Activated T-cell treated with anti-CD3 and anti-CD28 coated beads, Interleukin-2, amount 50 U/mL, for 72 hours (primary cell): Measurements from ENCODE around the gene NPAS4. TPM values are rescaled to one million over a fixed set of nuclear protein-coding genes. Genes with fewer than 3 reads are reported as not detected.
"Not testable (repeated sequence)": the region's sequence is repeated elsewhere in the genome, so short reads cannot be mapped to it uniquely, and the experiment has no call there.

ENCODE experiments used
- ATAC-seq, 2 donors: fragments of 150-1000 bp; cut with Tn5 transposase; replicated peaks in 1 of 2; 2 replicates each; pipeline ENCODE4 v1.10.0; 2021; ENCODE audit warnings: moderate library complexity in 2 of 2, mild to moderate bottlenecking in 1 of 2
- DNase-seq, 2 donors: peaks; one replicate each; pipeline ENCODE4 v3.0.0; 2021 to 2022; ENCODE audit warnings: mixed read lengths in 1 of 2
- H3K27ac Mint-ChIP-seq: one replicate; pipeline ENCODE4 v1.8.0; 2022; ENCODE audit warnings: mild to moderate bottlenecking, moderate library complexity, mixed read lengths
- H3K27me3 Mint-ChIP-seq: one replicate; pipeline ENCODE4 v1.8.0; 2022; ENCODE audit warnings: low read depth, mixed read lengths
- H3K36me3 Mint-ChIP-seq, 2 donors: one replicate each; pipeline ENCODE4 v1.8.0; 2022; ENCODE audit warnings: mixed read lengths in 2 of 2, mild to moderate bottlenecking in 1 of 2; ENCODE audit not compliant: insufficient read depth in 2 of 2
- H3K4me1 Mint-ChIP-seq: one replicate; pipeline ENCODE4 v1.8.0; 2022; ENCODE audit warnings: low read depth, mixed read lengths
- H3K4me3 Mint-ChIP-seq, 2 donors: one replicate each; pipeline ENCODE4 v1.8.0; 2022; ENCODE audit warnings: mild to moderate bottlenecking in 2 of 2, mixed read lengths in 2 of 2, moderate library complexity in 2 of 2
- H3K9me3 Mint-ChIP-seq, 2 donors: one replicate each; pipeline ENCODE4 v1.8.0; 2022; ENCODE audit warnings: mixed read lengths in 2 of 2
- total RNA-seq, 2 donors: library from RNA; stranded (reverse); gene quantifications; one replicate each; pipeline ENCODE4 v1.2.3, GENCODE V29; 2022

Gene NPAS4
- total RNA-seq, 2 donors from 2014 or later, result not detected

DNA sequence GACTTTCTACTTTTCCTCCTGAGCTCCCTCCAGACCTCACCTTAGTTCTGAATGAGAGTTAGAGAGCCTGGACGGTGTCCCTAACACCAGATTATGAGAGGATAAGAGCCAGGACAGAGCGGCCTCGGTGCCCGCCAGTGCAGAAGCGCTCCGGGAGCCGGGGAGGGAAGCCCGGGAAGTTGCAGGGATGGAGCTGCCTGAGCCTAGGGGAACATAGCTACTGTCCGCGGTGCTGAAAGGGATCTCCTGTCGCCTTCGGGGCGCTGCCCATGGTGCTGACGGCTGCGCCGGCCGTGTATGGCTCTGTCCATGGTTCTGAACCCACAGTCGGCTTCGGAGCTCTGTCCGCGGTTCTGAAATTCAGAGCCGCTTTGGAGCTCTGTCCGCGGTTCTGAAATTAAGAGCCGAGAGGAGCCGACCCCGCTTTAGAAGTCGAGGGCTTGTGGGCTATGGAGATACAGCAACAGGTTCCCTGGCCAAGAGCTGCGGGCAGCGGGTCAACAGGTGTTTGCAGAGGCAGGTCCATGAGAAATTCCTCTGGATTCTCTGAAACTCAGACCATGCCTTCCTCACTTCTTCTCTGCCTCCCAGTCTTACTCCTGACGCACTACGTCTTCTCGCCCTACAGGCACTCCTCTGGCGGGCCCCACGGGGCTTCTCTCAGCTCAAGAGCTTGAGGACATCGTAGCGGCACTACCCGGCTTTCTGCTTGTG is 814 bp downstream of the NPAS4 start:
- DNase-seq, result peak; percentile 85 to 93
- peaks cover 3 to 5% of the 10 kb centered on the region in 2 donors for H3K9me3 Mint-ChIP-seq
- no peak overlapping the region for H3K4me3 Mint-ChIP-seq
- peaks cover 32% of the 10 kb centered on the region for H3K4me1 Mint-ChIP-seq
- no peak overlapping the region for H3K27ac Mint-ChIP-seq
- peak; percentile 49 to 70 for ATAC-seq
- peaks cover 0 to 2% of the 10 kb centered on the region in 2 donors for H3K36me3 Mint-ChIP-seq
- peaks cover 38% of the 10 kb centered on the region for H3K27me3 Mint-ChIP-seq

- H3K4me1 Mint-ChIP-seq, result peaks cover 6% of the 10 kb centered on the region
- H3K27ac Mint-ChIP-seq, result no peak overlapping the region
- DNase-seq, result no peak
- no peak overlapping the region for H3K4me3 Mint-ChIP-seq
- no peak for ATAC-seq
- H3K27me3 Mint-ChIP-seq, result no peaks in the 10 kb centered on the region
- H3K9me3 Mint-ChIP-seq, result peaks cover 0 to 3% of the 10 kb centered on the region in 2 donors
- H3K36me3 Mint-ChIP-seq, result peaks cover 0 to 3% of the 10 kb centered on the region in 2 donors
Measured at GRCh38 chr11:66426314-66426713, 5.5 kb downstream of the NPAS4 start.

- no peaks in the 10 kb centered on the region for H3K9me3 Mint-ChIP-seq
- ATAC-seq, result no peak
- H3K4me1 Mint-ChIP-seq, result peaks cover 6% of the 10 kb centered on the region
Measured at GRCh38 chr11:66428933-66429332, 8.1 kb downstream of the NPAS4 start.

GRCh38 chr11:66429983-66430602 is 9.3 kb downstream of the NPAS4 start:
- DNase-seq (peak; percentile 80 to 81), ATAC-seq (peak; percentile 73 to 80)
- Mint-ChIP-seq H3K9me3 (no peaks in the 10 kb centered on the region), H3K4me3 (no peak overlapping the region), H3K4me1 (peaks cover 6% of the 10 kb centered on the region), H3K27ac (no peak overlapping the region), H3K36me3 (peaks cover 0 to 11% of the 10 kb centered on the region in 2 donors), H3K27me3 (no peaks in the 10 kb centered on the region)

More at GRCh38 chr11:66428933-66429332, 8.1 kb downstream of the NPAS4 start:
- H3K27ac Mint-ChIP-seq, result no peak overlapping the region
- H3K4me3 Mint-ChIP-seq, result no peak overlapping the region
- no peaks in the 10 kb centered on the region for H3K27me3 Mint-ChIP-seq
- DNase-seq, result no peak
- H3K36me3 Mint-ChIP-seq, result peaks cover 0 to 8% of the 10 kb centered on the region in 2 donors

GRCh38 chr11:66431287-66431686 is 10.5 kb downstream of the NPAS4 start:
- H3K27ac Mint-ChIP-seq, ATAC-seq, H3K9me3 Mint-ChIP-seq, H3K4me3 Mint-ChIP-seq, H3K27me3 Mint-ChIP-seq, DNase-seq: not testable (repeated sequence)
- Mint-ChIP-seq H3K36me3 (peaks cover 0 to 15% of the 10 kb centered on the region in 2 donors), H3K4me1 (peaks cover 12% of the 10 kb centered on the region)

DNA sequence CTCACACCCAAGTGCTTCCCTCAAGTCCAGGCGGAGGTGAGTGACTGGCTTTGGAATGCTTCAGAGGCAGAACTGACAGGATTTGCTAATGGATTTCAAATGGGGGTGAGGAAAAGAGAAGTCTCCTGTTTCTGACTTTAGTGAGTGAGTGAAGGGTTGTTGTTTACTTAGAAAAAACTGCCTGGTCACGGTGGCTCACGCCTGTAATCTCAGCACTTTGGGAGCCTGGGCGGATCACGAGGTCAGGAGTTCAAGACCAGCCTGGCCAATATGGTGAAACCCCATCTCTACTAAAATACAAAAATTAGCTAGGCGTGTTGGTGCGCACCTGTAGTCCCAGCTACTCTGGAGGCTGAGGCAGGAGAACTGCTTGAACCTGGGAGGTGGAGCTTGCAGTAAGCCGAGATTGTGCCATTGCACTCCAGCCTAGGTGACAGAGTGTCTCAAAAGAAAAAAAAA is 11.1 kb downstream of the NPAS4 start:
- H3K4me3 Mint-ChIP-seq, DNase-seq, H3K27me3 Mint-ChIP-seq, H3K27ac Mint-ChIP-seq, H3K9me3 Mint-ChIP-seq, ATAC-seq: not testable (repeated sequence)
- peaks cover 0 to 19% of the 10 kb centered on the region in 2 donors for H3K36me3 Mint-ChIP-seq
- H3K4me1 Mint-ChIP-seq, result peaks cover 17% of the 10 kb centered on the region

GRCh38 chr11:66432597-66432996 is 11.8 kb downstream of the NPAS4 start:
- Mint-ChIP-seq H3K4me3 (no peak overlapping the region), H3K36me3 (peaks cover 0 to 19% of the 10 kb centered on the region in 2 donors), H3K27ac (no peak overlapping the region), H3K4me1 (peaks cover 22% of the 10 kb centered on the region), H3K27me3 (no peaks in the 10 kb centered on the region), H3K9me3 (no peaks in the 10 kb centered on the region)
- ATAC-seq (no peak), DNase-seq (no peak)

DNA sequence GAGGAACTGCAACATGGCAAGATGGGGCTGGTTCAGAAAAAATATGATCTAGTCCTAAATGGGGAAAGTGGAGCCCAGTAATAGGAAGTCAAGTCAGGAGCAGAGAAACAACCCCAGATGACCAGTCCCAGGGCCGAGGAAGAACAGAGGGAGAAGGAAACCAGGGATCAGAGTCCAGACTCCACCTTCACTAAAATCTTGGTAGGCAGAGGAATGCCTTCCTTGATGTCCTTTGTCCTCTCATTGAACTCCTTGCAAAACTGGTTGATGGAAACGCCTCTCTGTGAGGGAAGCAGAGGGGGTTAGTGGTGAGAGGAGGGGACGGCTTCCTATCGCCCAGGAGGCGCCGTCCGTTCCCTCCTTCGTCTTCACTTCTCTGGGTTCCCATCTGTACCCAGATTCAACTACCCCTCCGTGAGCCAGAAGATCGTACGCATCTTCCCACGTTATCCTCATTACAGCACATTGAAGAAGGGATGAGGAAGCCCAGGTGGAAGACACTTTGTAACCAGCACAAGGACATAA is 17.2 kb downstream of the NPAS4 start:
- DNase-seq (no peak), ATAC-seq (no peak)
- Mint-ChIP-seq H3K9me3 (peaks cover under 1% of the 10 kb centered on the region in 2 donors), H3K27ac (peak overlapping the region; percentile 99), H3K4me1 (peaks cover 29% of the 10 kb centered on the region), H3K4me3 (peak overlapping the region; percentile 93), H3K36me3 (peaks cover 0 to 12% of the 10 kb centered on the region in 2 donors), H3K27me3 (no peaks in the 10 kb centered on the region)

DNA sequence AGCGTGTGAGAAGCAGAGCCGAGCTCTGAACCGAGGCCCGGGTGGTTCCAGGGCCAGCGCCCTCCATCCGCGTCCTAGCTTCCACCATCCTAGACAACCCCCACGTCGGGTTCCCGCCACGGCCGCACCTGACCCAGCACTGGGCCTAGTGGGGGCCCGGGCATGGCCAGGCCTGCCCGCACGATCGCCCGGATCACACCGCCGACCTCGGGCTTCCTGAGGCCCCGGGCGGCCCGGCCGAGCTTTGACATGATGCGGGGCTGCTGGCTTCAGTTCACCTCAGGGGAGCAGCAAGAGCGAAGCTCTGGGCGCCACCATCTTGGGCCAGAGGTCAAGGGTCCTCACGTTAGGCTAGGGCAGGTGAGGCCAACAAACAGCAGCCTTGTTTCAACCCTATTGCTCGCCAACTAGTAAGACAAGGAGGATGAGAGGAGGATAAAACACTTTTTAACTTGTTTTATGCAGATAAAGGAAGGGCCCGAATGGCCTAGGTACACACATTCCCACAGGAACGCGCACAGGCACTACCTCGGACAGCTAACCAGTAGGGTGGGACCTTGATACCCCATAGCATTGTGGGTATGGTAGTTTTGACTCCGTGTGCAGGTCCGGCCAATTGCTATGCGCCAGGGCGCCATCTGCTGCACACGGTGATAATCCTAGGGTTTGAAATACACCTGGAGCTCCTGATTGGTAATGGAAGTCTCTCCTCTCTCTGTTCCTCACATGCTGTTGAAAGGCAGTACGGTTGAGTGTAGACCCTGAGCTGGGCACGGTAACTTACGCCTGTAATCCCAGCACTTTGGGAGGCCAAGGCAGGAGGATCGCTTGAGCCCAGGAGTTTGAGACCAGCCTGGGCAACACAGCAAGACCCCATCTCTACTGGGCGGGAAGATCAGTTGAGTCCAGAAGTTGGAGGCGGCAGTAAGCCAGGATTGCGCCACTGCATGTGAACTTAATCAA is 17.9 kb downstream of the NPAS4 start, which contains the start of gene MRPL11:
Gene MRPL11, minus strand, starts transcription at position 345 of the 963 bp plus-strand sequence. Its CDS starts 94 bp downstream, at position 251.
- peak; percentile 88 to 92 for DNase-seq
- H3K4me1 Mint-ChIP-seq, result peaks cover 29% of the 10 kb centered on the region
- H3K27ac Mint-ChIP-seq, result peak within 1 kb of the TSS; percentile 99
- H3K27me3 Mint-ChIP-seq, result no peaks in the 10 kb centered on the region
- peak; percentile 98 to 99 for ATAC-seq
- H3K36me3 Mint-ChIP-seq, result peaks cover 4 to 17% of the 10 kb centered on the region in 2 donors
- H3K9me3 Mint-ChIP-seq, result peaks cover 7 to 8% of the 10 kb centered on the region in 2 donors
- peak within 1 kb of the TSS; percentile 93 for H3K4me3 Mint-ChIP-seq

DNA sequence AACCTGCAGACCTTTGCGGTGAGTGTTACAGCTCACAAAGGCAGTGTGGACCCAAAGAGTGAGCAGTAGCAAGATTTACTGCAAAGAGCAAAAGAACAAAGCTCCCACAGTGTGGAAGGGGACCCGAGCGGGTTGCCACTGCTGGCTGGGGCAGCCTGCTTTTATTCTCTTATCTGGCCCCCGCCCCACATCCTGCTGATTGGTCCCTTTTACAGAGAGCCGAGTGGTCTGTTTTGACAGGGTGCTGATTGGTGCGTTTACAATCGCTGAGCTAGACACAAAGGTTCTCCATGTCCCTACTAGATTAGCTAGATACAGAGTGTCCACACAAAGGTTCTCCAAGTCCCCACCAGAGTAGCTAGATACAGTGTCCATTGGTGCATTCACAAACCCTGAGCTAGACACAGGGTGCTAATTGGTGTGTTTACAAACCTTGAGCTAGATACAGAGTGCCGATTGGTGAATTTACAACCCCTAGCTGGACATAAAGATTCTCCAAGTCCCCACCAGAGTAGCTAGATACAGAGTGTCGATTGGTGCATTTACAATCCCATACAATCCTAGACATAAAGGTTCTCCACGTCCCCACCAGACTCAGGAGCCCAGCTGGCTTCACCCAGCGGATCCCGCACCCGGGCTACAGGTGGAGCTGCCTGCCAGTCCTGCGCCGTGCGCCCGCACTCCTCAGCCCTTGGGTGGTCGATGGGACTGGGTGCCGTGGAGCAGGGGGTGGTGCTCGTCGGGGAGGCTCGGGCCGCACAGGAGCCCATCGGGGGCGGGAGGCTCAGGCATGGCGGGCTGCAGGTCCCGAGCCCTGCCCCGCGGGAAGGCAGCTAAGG is 19.5 kb downstream of the NPAS4 start:
- DNase-seq, H3K4me3 Mint-ChIP-seq, ATAC-seq, H3K27me3 Mint-ChIP-seq, H3K27ac Mint-ChIP-seq, H3K9me3 Mint-ChIP-seq: not testable (repeated sequence)
- Mint-ChIP-seq H3K36me3 (peaks cover 5 to 16% of the 10 kb centered on the region in 2 donors), H3K4me1 (peaks cover 29% of the 10 kb centered on the region)

- not testable (repeated sequence) for DNase-seq, H3K27ac Mint-ChIP-seq
Measured at GRCh38 chr11:66440940-66441282, 20.1 kb downstream of the NPAS4 start.

DNA sequence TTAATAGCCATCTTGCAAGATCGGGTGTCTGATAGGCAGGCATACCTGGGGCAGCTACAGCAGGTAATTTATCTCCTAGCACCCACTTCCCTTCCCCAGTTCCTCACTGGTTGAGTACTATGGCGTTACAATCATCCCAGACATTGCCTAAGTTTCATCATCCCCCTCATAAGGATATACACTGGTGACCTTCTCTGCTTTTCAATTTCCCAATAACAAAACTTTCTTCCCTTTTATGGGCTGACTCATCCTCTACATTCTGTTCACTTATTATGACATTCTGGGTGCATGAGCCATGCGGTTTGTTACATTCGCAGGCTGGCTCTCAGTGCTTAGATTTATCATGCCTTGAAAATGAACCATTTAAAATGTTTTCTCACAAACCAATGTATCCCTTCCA is 22.8 kb downstream of the NPAS4 start:
- Mint-ChIP-seq H3K4me1 (peaks cover 6% of the 10 kb centered on the region), H3K27me3 (peaks cover 8% of the 10 kb centered on the region), H3K9me3 (peaks cover 9 to 10% of the 10 kb centered on the region in 2 donors), H3K36me3 (peaks cover 5 to 9% of the 10 kb centered on the region in 2 donors), H3K27ac (no peak overlapping the region), H3K4me3 (no peak overlapping the region)
- no peak for DNase-seq
- ATAC-seq, result no peak

More at GRCh38 chr11:66440940-66441282, 20.1 kb downstream of the NPAS4 start:
- Mint-ChIP-seq H3K4me1 (peaks cover 27% of the 10 kb centered on the region), H3K36me3 (peaks cover 5 to 16% of the 10 kb centered on the region in 2 donors)
- not testable (repeated sequence) for ATAC-seq, H3K9me3 Mint-ChIP-seq, H3K27me3 Mint-ChIP-seq, H3K4me3 Mint-ChIP-seq
